ENCODE data around the gene PTPN3. TPM values are rescaled to one million over a fixed set of nuclear protein-coding genes. Genes with fewer than 3 reads are reported as not detected.

Gene PTPN3
- total RNA-seq, 1 donor from 2014 or later, result 6.8 TPM

- Mint-ChIP-seq H3K36me3 (peaks cover 4% of the 10 kb centered on the region), H3K27ac (peak overlapping the region; percentile 84), H3K4me1 (peaks cover 14% of the 10 kb centered on the region), H3K9me3 (no peaks in the 10 kb centered on the region), H3K27me3 (ENCODE audit: low read depth) (no peaks in the 10 kb centered on the region), H3K4me3 (no peak overlapping the region)
- TF ChIP-seq CTCF (IDR thresholded peaks at IDR 0.05; ENCODE audit: unreplicated experiment), result no peak
- no peak for DNase-seq (ENCODE audit: low spot score in 2 of 2, unreplicated experiment in 2 of 2)
These were observed 44.1 kb downstream of the PTPN3 start for GRCh38 chr9:109454041-109454440.

- H3K27me3 Mint-ChIP-seq (ENCODE audit: low read depth), result no peaks in the 10 kb centered on the region
- no peak for TF ChIP-seq CTCF (IDR thresholded peaks at IDR 0.05; ENCODE audit: unreplicated experiment)
- H3K4me1 Mint-ChIP-seq, result peaks cover 20% of the 10 kb centered on the region
- H3K27ac Mint-ChIP-seq, result peak overlapping the region; percentile 84
- no peak overlapping the region for H3K4me3 Mint-ChIP-seq
- DNase-seq (ENCODE audit: low spot score in 2 of 2, unreplicated experiment in 2 of 2), result no peak
- no peaks in the 10 kb centered on the region for H3K9me3 Mint-ChIP-seq
- peaks cover 4% of the 10 kb centered on the region for H3K36me3 Mint-ChIP-seq
These were observed 44.8 kb downstream of the PTPN3 start for GRCh38 chr9:109453210-109453842.

- H3K36me3 Mint-ChIP-seq, result peaks cover 4% of the 10 kb centered on the region
- H3K4me1 Mint-ChIP-seq, result peaks cover 20% of the 10 kb centered on the region
- no peak for TF ChIP-seq CTCF (IDR thresholded peaks at IDR 0.05; ENCODE audit: unreplicated experiment)
- no peaks in the 10 kb centered on the region for H3K9me3 Mint-ChIP-seq
- no peaks in the 10 kb centered on the region for H3K27me3 Mint-ChIP-seq (ENCODE audit: low read depth)
- H3K4me3 Mint-ChIP-seq, result no peak overlapping the region
- DNase-seq (ENCODE audit: low spot score in 2 of 2, unreplicated experiment in 2 of 2), result no peak
- peak overlapping the region; percentile 84 for H3K27ac Mint-ChIP-seq
These were observed 45.3 kb downstream of the PTPN3 start for GRCh38 chr9:109452761-109453160.

- Mint-ChIP-seq H3K4me3 (no peak overlapping the region), H3K27me3 (ENCODE audit: low read depth) (no peaks in the 10 kb centered on the region), H3K4me1 (peaks cover 20% of the 10 kb centered on the region), H3K36me3 (peaks cover 4% of the 10 kb centered on the region), H3K9me3 (no peaks in the 10 kb centered on the region), H3K27ac (no peak overlapping the region)
- TF ChIP-seq CTCF (IDR thresholded peaks at IDR 0.05; ENCODE audit: unreplicated experiment), result no peak
- no peak for DNase-seq (ENCODE audit: low spot score in 2 of 2, unreplicated experiment in 2 of 2)
These were observed 46.6 kb downstream of the PTPN3 start for GRCh38 chr9:109451311-109452025.

GRCh38 chr9:109450346-109450745 is 47.8 kb downstream of the PTPN3 start:
- no peaks in the 10 kb centered on the region for H3K9me3 Mint-ChIP-seq
- no peak overlapping the region for H3K4me3 Mint-ChIP-seq
- no peaks in the 10 kb centered on the region for H3K36me3 Mint-ChIP-seq
- H3K27ac Mint-ChIP-seq, result no peak overlapping the region
- no peak for TF ChIP-seq CTCF (IDR thresholded peaks at IDR 0.05; ENCODE audit: unreplicated experiment)
- H3K27me3 Mint-ChIP-seq (ENCODE audit: low read depth), result no peaks in the 10 kb centered on the region
- DNase-seq (ENCODE audit: low spot score in 2 of 2, unreplicated experiment in 2 of 2), result no peak
- H3K4me1 Mint-ChIP-seq, result peaks cover 20% of the 10 kb centered on the region

Data from mesothelial cell of epicardium (in vitro differentiated cells).